ENCODE results near the gene PODXL2. TPM values are rescaled to one million over a fixed set of nuclear protein-coding genes. Genes with fewer than 3 reads are reported as not detected.

The PODXL2 gene
- total RNA-seq, 3 donors from 2014 or later (not counting 1 experiment from before 2014, with no cell fraction given): 2.2 to 3.5 (median 2.7) TPM

GRCh38 chr3:127655641-127656040 lies 26.7 kb downstream of the PODXL2 start:
- TF ChIP-seq CTCF (IDR thresholded peaks at IDR 0.05): no peak
- H3K27me3 ChIP-seq (ENCODE audit: control insufficient read depth, insufficient read depth, low read length): no peaks in the 10 kb centered on the region
- no peaks in the 10 kb centered on the region for H3K9me3 ChIP-seq (ENCODE audit: control insufficient read depth, insufficient read depth, low read length)
- intact Hi-C loops (cut with micrococcal nuclease): no loop called here
- DNase-seq (no peak), ATAC-seq (no peak)
- 91% methylated on average over 3 of the region's 3 CpGs for WGBS (ENCODE audit: insufficient coverage)
- H3K9me3 Mint-ChIP-seq: no peaks in the 10 kb centered on the region
- H3K27ac ChIP-seq (ENCODE audit: low read length): no peak overlapping the region
- no peaks in the 10 kb centered on the region for H3K36me3 Mint-ChIP-seq
- H3K4me3 Mint-ChIP-seq: no peak overlapping the region
- no peak overlapping the region for H3K27ac Mint-ChIP-seq
- H3K4me1 Mint-ChIP-seq: no peaks in the 10 kb centered on the region
- no peak overlapping the region for H3K4me3 ChIP-seq (ENCODE audit: low read length)
- H3K27me3 Mint-ChIP-seq (ENCODE audit: low read depth in 2 of 2): peaks cover 4 to 14% of the 10 kb centered on the region in 2 donors
- no peaks in the 10 kb centered on the region for H3K4me1 ChIP-seq (ENCODE audit: control insufficient read depth, insufficient read depth, low read length)
- H3K36me3 ChIP-seq (ENCODE audit: control insufficient read depth, insufficient read depth, low read length): no peaks in the 10 kb centered on the region

GRCh38 chr3:127656906-127657305 lies 27.9 kb downstream of the PODXL2 start:
- Mint-ChIP-seq H3K9me3 (no peaks in the 10 kb centered on the region), H3K27ac (no peak overlapping the region), H3K4me1 (no peaks in the 10 kb centered on the region), H3K4me3 (no peak overlapping the region), H3K36me3 (no peaks in the 10 kb centered on the region), H3K27me3 (ENCODE audit: low read depth in 2 of 2) (peaks cover 4 to 14% of the 10 kb centered on the region in 2 donors)
- Histone ChIP-seq H3K27ac (ENCODE audit: low read length) (no peak overlapping the region), H3K9me3 (ENCODE audit: control insufficient read depth, insufficient read depth, low read length) (no peaks in the 10 kb centered on the region), H3K4me1 (ENCODE audit: control insufficient read depth, insufficient read depth, low read length) (no peaks in the 10 kb centered on the region), H3K4me3 (ENCODE audit: low read length) (no peak overlapping the region), H3K27me3 (ENCODE audit: control insufficient read depth, insufficient read depth, low read length) (no peaks in the 10 kb centered on the region), H3K36me3 (ENCODE audit: control insufficient read depth, insufficient read depth, low read length) (no peaks in the 10 kb centered on the region)
- DNase-seq: no peak
- intact Hi-C loops (cut with micrococcal nuclease): no loop called here
- no peak for ATAC-seq
- TF ChIP-seq CTCF (IDR thresholded peaks at IDR 0.05): no peak
- 91% methylated on average over 8 of the region's 8 CpGs for WGBS (ENCODE audit: insufficient coverage)

- H3K36me3 Mint-ChIP-seq: no peaks in the 10 kb centered on the region
- no peak for ATAC-seq
- intact Hi-C loops (cut with micrococcal nuclease): no loop called here
These were observed 29.2 kb downstream of the PODXL2 start for GRCh38 chr3:127658234-127658633.

More at GRCh38 chr3:127658234-127658633, 29.2 kb downstream of the PODXL2 start:
- Mint-ChIP-seq H3K4me1 (no peaks in the 10 kb centered on the region), H3K9me3 (no peaks in the 10 kb centered on the region), H3K27ac (no peak overlapping the region), H3K27me3 (ENCODE audit: low read depth in 2 of 2) (peaks cover 4 to 14% of the 10 kb centered on the region in 2 donors), H3K4me3 (no peak overlapping the region)
- TF ChIP-seq CTCF (IDR thresholded peaks at IDR 0.05): no peak
- WGBS (ENCODE audit: insufficient coverage): 71% methylated on average over 1 of the region's 1 CpG
- Histone ChIP-seq H3K9me3 (ENCODE audit: control insufficient read depth, insufficient read depth, low read length) (no peaks in the 10 kb centered on the region), H3K27me3 (ENCODE audit: control insufficient read depth, insufficient read depth, low read length) (no peaks in the 10 kb centered on the region), H3K36me3 (ENCODE audit: control insufficient read depth, insufficient read depth, low read length) (no peaks in the 10 kb centered on the region), H3K4me1 (ENCODE audit: control insufficient read depth, insufficient read depth, low read length) (no peaks in the 10 kb centered on the region), H3K27ac (ENCODE audit: low read length) (no peak overlapping the region), H3K4me3 (ENCODE audit: low read length) (no peak overlapping the region)
- no peak for DNase-seq
